GM10266 (cell line): ENCODE data around the gene PLA2G2C.

ENCODE experiments used
- DNase-seq: peaks from one replicate; pipeline ENCODE4 v3.0.0; 2012; ENCODE audit errors: extremely low spot score
- TF ChIP-seq, protein P1 (sequence below): IDR thresholded peaks from 2 replicates; pipeline ENCODE4 v1.5.1; 2012; ENCODE audit warnings: mild to moderate bottlenecking, low read depth; ENCODE audit not compliant: control insufficient read depth, insufficient read depth; ENCODE audit errors: missing control alignments

Gene PLA2G2C

DNA sequence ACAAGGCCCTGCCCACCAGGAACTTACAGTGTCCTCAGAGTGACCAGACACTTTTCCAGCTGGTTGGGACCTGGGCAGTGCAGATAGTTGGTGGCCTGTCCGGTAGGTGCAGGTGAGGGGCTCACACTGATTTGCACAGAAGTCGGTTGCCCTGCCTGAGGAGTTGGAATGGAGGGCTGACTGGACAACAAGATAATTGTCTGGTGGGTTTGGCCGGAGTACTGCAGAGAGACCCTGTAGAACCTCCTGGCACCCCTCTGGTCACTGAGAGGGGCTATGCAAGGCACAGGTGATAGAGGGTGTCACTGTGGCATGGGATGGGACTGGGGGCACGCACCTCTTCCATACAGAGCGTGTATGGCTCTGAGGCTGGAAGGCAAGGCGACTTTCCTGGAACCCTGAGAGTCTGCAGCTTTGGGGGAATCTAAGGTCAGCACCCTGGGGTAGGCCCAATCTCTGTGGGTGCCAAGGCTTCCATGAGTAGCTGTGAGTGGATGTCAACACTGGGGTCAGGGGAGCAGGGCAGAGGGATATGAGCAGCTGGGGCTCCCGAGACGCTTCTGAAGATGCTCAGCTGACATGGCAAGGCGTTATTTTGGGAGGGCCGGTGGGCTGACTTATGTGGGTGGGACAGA, 59.4 kb downstream of the PLA2G2C start:
- TF ChIP-seq, protein P1, sequence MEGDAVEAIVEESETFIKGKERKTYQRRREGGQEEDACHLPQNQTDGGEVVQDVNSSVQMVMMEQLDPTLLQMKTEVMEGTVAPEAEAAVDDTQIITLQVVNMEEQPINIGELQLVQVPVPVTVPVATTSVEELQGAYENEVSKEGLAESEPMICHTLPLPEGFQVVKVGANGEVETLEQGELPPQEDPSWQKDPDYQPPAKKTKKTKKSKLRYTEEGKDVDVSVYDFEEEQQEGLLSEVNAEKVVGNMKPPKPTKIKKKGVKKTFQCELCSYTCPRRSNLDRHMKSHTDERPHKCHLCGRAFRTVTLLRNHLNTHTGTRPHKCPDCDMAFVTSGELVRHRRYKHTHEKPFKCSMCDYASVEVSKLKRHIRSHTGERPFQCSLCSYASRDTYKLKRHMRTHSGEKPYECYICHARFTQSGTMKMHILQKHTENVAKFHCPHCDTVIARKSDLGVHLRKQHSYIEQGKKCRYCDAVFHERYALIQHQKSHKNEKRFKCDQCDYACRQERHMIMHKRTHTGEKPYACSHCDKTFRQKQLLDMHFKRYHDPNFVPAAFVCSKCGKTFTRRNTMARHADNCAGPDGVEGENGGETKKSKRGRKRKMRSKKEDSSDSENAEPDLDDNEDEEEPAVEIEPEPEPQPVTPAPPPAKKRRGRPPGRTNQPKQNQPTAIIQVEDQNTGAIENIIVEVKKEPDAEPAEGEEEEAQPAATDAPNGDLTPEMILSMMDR: no peak
- no peak for DNase-seq

DNA sequence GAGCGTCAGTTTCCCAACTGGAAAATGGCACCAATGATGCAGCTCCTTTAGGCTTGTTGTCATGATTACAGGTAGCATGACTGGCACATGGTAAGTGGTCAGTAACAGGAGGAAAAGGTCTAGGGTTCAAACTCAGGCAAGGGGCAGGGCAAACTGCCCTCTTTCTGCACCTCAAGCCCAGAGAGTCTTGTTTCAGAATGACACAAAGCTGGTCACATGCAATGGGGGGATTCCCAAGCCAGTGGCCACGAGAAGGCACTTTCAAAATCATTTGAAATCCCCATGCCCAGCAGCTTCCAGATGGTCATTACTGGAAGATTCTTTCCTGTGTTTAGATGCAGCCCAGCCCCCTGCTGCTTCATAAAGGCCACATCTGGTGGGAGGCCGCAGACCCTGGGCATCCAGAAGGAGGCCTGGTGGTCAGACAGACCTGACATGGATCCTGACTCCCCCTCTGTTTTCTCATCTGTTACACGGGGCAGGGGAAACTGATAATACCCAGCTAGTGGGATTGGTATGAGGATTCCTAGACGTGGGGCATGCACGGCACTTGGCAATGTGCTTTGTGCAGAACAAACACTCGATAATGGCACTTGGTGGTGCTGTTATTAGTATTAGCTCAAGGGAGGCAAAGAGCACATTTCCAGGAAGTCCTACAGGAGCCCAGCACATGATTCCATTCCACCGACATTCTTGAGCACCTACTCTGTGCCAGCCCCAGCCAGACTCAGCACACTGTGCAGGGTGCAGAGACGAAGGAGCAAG, 60.1 kb downstream of the PLA2G2C start:
- TF ChIP-seq, protein P1: no peak
- peak; percentile 69 for DNase-seq

DNA sequence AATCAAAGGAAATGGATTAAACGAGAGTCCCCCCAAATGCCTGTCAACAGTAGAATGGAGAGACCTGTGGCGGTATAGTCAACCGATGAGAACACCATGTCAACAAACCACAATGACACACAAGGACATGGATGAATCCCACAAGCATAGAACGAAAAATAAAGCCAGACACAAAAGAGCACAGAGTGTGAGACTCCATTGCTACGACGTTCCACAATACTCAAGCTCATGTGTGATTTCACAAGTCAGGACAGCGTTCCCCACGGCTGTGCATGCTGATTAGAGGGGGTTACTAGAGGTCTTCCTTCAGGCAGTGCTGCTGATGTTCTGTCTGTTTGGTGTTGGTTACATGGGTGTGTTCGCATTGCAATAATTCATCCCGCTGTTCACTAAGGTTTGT, 61.2 kb downstream of the PLA2G2C start:
- TF ChIP-seq, protein P1: no peak
- no peak for DNase-seq

DNA sequence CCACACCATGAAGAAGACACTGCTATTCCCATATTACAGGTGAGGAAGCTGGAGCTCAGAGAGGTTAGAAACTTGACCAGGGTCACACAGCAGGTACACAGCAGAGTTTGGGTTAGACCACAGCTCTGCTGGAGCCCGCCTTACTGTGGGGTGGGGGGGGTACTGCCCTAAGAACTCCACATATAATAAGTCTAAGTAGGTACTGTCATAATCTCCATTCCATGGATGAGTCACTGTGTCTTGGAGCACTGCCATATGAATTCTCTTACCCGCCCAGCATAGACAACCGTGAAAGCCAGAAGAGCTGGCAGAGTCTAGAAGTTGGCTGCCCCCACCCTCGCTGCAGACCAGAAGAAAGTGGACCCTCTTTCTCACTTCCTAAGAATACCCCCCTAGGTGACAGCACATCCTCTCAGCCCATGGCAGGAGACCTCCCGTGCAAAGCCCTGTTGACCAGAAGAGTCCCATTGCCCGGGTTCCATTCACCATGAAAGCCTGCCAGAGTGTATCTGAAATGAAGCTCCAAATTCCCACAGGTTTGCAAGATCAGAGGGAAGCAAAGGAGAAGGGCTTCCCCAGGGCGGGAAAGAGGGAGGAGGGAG, 61.8 kb downstream of the PLA2G2C start:
- no peak for DNase-seq
- TF ChIP-seq, protein P1: no peak

DNA sequence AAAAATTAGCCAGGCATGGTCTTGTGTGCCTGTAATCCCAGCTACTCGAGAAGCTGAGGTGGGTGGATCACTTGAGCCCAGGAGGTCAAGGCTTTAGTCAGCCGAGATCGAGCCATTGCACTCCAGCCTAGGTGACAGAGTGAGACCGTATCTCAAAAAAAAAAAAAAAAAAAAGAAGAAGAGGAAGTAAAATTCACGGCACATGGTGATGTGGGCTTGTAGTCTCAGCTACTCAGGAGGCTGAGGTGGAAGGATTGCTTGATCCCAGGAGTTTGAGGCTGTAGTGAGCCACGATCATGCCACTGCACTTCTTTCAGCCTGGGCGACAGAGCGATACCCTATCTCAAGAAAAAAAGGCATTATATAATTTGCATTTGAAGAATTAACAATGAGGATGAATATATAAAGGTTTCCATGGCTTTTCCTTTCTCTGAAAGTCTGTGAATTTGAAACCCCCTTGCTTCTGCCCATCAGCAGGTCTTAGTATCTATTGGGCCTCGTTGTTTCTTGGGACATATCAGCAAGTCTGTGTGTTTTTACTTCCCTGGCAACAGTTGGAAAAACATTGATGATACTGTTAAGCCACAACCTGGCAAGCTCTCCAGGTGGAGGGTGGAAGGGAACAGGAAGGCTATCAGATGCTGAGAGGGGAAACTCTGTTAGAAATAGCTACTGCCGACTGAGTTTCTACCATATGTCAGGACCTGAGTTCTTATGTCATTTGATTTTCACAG, 62.4 kb downstream of the PLA2G2C start:
- TF ChIP-seq, protein P1: no peak
- DNase-seq: no peak

DNA sequence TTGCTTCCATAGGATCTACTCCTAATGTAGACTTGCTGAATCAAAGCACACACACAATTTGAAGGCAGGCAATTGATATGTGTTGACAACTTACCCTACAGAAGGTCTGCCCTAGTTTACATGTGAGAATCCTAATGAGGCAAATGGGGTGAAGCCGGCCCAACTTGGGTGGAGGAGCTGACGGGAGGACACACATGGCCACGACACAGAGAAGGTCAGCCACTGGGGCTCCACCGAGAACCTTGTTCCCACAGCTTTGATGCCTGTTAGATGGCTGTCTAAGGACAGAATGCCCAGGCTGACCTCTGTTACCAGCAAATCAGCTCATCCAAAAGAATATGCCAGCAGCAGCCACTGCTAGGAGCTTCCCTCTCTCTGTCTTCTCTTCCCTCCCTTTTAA, 65.5 kb downstream of the PLA2G2C start:
- TF ChIP-seq, protein P1: no peak
- no peak for DNase-seq
